ENCODE data around the gene CHRNB4.

CHRNB4 gene

GRCh38 chr15:78626381-78626995 is 14.5 kb downstream of the CHRNB4 start:
- TF ChIP-seq CTCF (IDR thresholded peaks at IDR 0.05; ENCODE audit: low read length, missing control alignments), result no peak
- DNase-seq (ENCODE audit: low read depth), result no peak
- H3K4me3 ChIP-seq (replicated peaks; ENCODE audit: low read depth, low read length), result no peak overlapping the region

- no peak for DNase-seq (ENCODE audit: low read depth)
- H3K4me3 ChIP-seq (replicated peaks; ENCODE audit: low read depth, low read length), result no peak overlapping the region
- TF ChIP-seq CTCF (IDR thresholded peaks at IDR 0.05; ENCODE audit: low read length, missing control alignments), result no peak
These were observed 15.3 kb downstream of the CHRNB4 start for GRCh38 chr15:78625606-78626280.

GRCh38 chr15:78624651-78625590 is 16.1 kb downstream of the CHRNB4 start:
- DNase-seq (ENCODE audit: low read depth), result no peak
- no peak for TF ChIP-seq CTCF (IDR thresholded peaks at IDR 0.05; ENCODE audit: low read length, missing control alignments)

GRCh38 chr15:78623786-78624497 is 17.1 kb downstream of the CHRNB4 start:
- no peak for TF ChIP-seq CTCF (IDR thresholded peaks at IDR 0.05; ENCODE audit: low read length, missing control alignments)
- DNase-seq (ENCODE audit: low read depth), result no peak
- H3K4me3 ChIP-seq (replicated peaks; ENCODE audit: low read depth, low read length), result no peak overlapping the region

More at GRCh38 chr15:78624651-78625590, 16.1 kb downstream of the CHRNB4 start:
- H3K4me3 ChIP-seq (replicated peaks; ENCODE audit: low read depth, low read length), result no peak overlapping the region

- no peak overlapping the region for H3K4me3 ChIP-seq (replicated peaks; ENCODE audit: low read depth, low read length)
- TF ChIP-seq CTCF (IDR thresholded peaks at IDR 0.05; ENCODE audit: low read length, missing control alignments), result no peak
- no peak for DNase-seq (ENCODE audit: low read depth)
These were observed 19.1 kb downstream of the CHRNB4 start for GRCh38 chr15:78621810-78622402.
